ENCODE measurements around the gene ARL15. TPM values are rescaled to one million over a fixed set of nuclear protein-coding genes. Genes with fewer than 3 reads are reported as not detected.

The ARL15 gene
- total RNA-seq, 1 experiment from 2014 or later = 140 TPM

GRCh38 chr5:54000011-54000410 is 310.4 kb downstream of the ARL15 start:
- CTCF ChIA-PET = no interaction called here
- BruUV-seq (replicated peaks) = no TSS peak
- no peak overlapping the region for H3K4me3 ChIP-seq (ENCODE audit: low read depth, low read length)
- Mint-ChIP-seq H3K27ac (ENCODE audit: unreplicated experiment) (no peak overlapping the region), H3K27me3 (ENCODE audit: insufficient read depth, unreplicated experiment) (no peaks in the 10 kb centered on the region), H3K9me3 (ENCODE audit: unreplicated experiment) (no peaks in the 10 kb centered on the region), H3K4me3 (ENCODE audit: unreplicated experiment) (no peak overlapping the region), H3K4me1 (ENCODE audit: low read depth, unreplicated experiment) (peaks cover 14% of the 10 kb centered on the region), H3K36me3 (ENCODE audit: insufficient read depth, unreplicated experiment) (peaks cover 32% of the 10 kb centered on the region)
- intact Hi-C loops (cut with micrococcal nuclease; ENCODE audit: unreplicated experiment) = no loop called here
- H3K9me3 ChIP-seq = no peaks in the 10 kb centered on the region
- no peak for DNase-seq
- H3K36me3 ChIP-seq (ENCODE audit: control insufficient read depth, insufficient read depth, low read length) = no peaks in the 10 kb centered on the region; the same call in 1 of the 2 replicates
- TF ChIP-seq CTCF (IDR thresholded peaks at IDR 0.05; ENCODE audit: insufficient read depth in 1 of 2, low read depth in 1 of 2, low read length in 1 of 2, severe bottlenecking in 1 of 2, unreplicated experiment in 1 of 2) = no peak
- H3K4me1 ChIP-seq = peaks cover 15% of the 10 kb centered on the region
- no peaks in the 10 kb centered on the region for H3K27me3 ChIP-seq (replicated peaks; ENCODE audit: control insufficient read depth, insufficient read depth, low read length)
- POLR2A ChIA-PET = no interaction called here

GRCh38 chr5:53997736-53998627 is 312.4 kb downstream of the ARL15 start:
- H3K9me3 Mint-ChIP-seq (ENCODE audit: unreplicated experiment) = no peaks in the 10 kb centered on the region
- peaks cover 15% of the 10 kb centered on the region for H3K4me1 ChIP-seq
- peaks cover 31% of the 10 kb centered on the region for H3K36me3 Mint-ChIP-seq (ENCODE audit: insufficient read depth, unreplicated experiment)
- no peak for TF ChIP-seq CTCF (IDR thresholded peaks at IDR 0.05; ENCODE audit: insufficient read depth in 1 of 2, low read depth in 1 of 2, low read length in 1 of 2, severe bottlenecking in 1 of 2, unreplicated experiment in 1 of 2)
- no peaks in the 10 kb centered on the region for H3K27me3 Mint-ChIP-seq (ENCODE audit: insufficient read depth, unreplicated experiment)
- H3K36me3 ChIP-seq (ENCODE audit: control insufficient read depth, insufficient read depth, low read length) = no peaks in the 10 kb centered on the region; the same call in 1 of the 2 replicates
- H3K4me3 Mint-ChIP-seq (ENCODE audit: unreplicated experiment) = no peak overlapping the region
- BruUV-seq (replicated peaks) = no TSS peak
- ChIA-PET POLR2A (interaction anchor here (0.5 to 0.6 kb wide), 2 partner anchors 39 to 126 kb away, joined by 6 read pairs; no protein-coding TSS in a partner anchor), CTCF (no interaction called here)
- H3K27me3 ChIP-seq (replicated peaks; ENCODE audit: control insufficient read depth, insufficient read depth, low read length) = no peaks in the 10 kb centered on the region
- H3K27ac Mint-ChIP-seq (ENCODE audit: unreplicated experiment) = peak overlapping the region; percentile 42
- DNase-seq = no peak
- H3K9me3 ChIP-seq = no peaks in the 10 kb centered on the region
- H3K4me3 ChIP-seq (ENCODE audit: low read depth, low read length) = no peak overlapping the region
- intact Hi-C loops (cut with micrococcal nuclease; ENCODE audit: unreplicated experiment) = no loop called here
- H3K4me1 Mint-ChIP-seq (ENCODE audit: low read depth, unreplicated experiment) = peaks cover 14% of the 10 kb centered on the region

- no peak for DNase-seq
- Histone ChIP-seq H3K9me3 (no peaks in the 10 kb centered on the region), H3K27me3 (replicated peaks; ENCODE audit: control insufficient read depth, insufficient read depth, low read length) (no peaks in the 10 kb centered on the region), H3K36me3 (ENCODE audit: control insufficient read depth, insufficient read depth, low read length) (no peaks in the 10 kb centered on the region; the same call in 1 of the 2 replicates), H3K4me3 (ENCODE audit: low read depth, low read length) (no peak overlapping the region), H3K4me1 (peaks cover 15% of the 10 kb centered on the region)
- Mint-ChIP-seq H3K36me3 (ENCODE audit: insufficient read depth, unreplicated experiment) (peaks cover 26% of the 10 kb centered on the region), H3K27me3 (ENCODE audit: insufficient read depth, unreplicated experiment) (no peaks in the 10 kb centered on the region), H3K27ac (ENCODE audit: unreplicated experiment) (no peak overlapping the region), H3K4me3 (ENCODE audit: unreplicated experiment) (no peak overlapping the region), H3K9me3 (ENCODE audit: unreplicated experiment) (no peaks in the 10 kb centered on the region), H3K4me1 (ENCODE audit: low read depth, unreplicated experiment) (peaks cover 14% of the 10 kb centered on the region)
- TF ChIP-seq CTCF (IDR thresholded peaks at IDR 0.05; ENCODE audit: insufficient read depth in 1 of 2, low read depth in 1 of 2, low read length in 1 of 2, severe bottlenecking in 1 of 2, unreplicated experiment in 1 of 2) = no peak
- intact Hi-C loops (cut with micrococcal nuclease; ENCODE audit: unreplicated experiment) = no loop called here
- ChIA-PET CTCF (no interaction called here), POLR2A (no interaction called here)
- BruUV-seq (replicated peaks) = no TSS peak
These were observed 314.4 kb downstream of the ARL15 start for GRCh38 chr5:53996008-53996407.

All from Caco-2 (cell line).